ENCODE data around the gene EDDM13. TPM values are rescaled to one million over a fixed set of nuclear protein-coding genes. Genes with fewer than 3 reads are reported as not detected.
"Not testable (repeated sequence)": the region's sequence is repeated elsewhere in the genome, so short reads cannot be mapped to it uniquely, and the experiment has no call there.

The EDDM13 gene
- total RNA-seq, 1 experiment from 2014 or later = not detected

DNA sequence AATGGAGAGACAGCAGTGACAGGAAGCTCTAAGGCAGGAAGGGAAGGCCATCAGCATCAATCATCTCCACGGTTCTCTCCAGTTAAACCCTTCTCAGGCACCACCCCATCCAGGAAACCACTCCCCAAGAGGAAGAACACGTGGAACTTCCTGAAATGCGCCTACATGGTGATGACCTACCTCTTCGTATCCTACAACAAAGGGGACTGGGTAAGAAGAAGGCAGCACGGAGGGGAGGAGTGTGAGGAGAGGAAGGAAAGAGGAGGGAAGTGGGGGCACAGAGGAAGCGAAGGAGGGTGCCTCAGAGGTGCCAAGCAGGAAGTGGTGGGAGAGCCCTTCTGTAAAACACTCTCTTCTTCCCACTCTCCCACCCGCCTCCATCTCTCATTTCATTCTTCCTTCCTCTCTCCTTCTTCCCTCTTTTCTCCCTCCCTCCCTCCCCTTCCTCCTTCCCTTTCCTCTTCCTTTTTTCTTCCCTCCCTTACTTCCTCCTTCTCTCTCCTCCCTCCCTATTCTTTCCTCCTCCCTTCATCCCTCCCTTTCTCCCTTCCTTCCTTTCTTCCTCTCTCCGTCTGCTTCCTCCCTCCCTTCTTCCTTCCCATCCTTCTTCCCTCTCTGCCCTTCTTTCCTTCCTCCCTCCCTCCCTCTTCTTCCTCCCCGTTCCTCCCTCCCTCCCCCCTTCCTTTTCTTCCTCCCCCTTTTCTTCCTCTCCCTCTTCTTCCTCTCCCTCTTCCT is 29.5 kb downstream of the EDDM13 start:
- H3K27ac Mint-ChIP-seq (ENCODE audit: unreplicated experiment) = no peak overlapping the region
- H3K9me3 ChIP-seq = no peaks in the 10 kb centered on the region
- no peaks in the 10 kb centered on the region for H3K4me1 ChIP-seq
- CTCF ChIA-PET = no interaction called here
- TF ChIP-seq, protein P1, sequence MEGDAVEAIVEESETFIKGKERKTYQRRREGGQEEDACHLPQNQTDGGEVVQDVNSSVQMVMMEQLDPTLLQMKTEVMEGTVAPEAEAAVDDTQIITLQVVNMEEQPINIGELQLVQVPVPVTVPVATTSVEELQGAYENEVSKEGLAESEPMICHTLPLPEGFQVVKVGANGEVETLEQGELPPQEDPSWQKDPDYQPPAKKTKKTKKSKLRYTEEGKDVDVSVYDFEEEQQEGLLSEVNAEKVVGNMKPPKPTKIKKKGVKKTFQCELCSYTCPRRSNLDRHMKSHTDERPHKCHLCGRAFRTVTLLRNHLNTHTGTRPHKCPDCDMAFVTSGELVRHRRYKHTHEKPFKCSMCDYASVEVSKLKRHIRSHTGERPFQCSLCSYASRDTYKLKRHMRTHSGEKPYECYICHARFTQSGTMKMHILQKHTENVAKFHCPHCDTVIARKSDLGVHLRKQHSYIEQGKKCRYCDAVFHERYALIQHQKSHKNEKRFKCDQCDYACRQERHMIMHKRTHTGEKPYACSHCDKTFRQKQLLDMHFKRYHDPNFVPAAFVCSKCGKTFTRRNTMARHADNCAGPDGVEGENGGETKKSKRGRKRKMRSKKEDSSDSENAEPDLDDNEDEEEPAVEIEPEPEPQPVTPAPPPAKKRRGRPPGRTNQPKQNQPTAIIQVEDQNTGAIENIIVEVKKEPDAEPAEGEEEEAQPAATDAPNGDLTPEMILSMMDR (IDR thresholded peaks at IDR 0.05; ENCODE audit: insufficient read depth in 1 of 2, low read depth in 1 of 2, low read length in 1 of 2, severe bottlenecking in 1 of 2, unreplicated experiment in 1 of 2) = no peak
- H3K36me3 Mint-ChIP-seq (ENCODE audit: insufficient read depth, unreplicated experiment) = no peaks in the 10 kb centered on the region
- no peaks in the 10 kb centered on the region for H3K27me3 Mint-ChIP-seq (ENCODE audit: insufficient read depth, unreplicated experiment)
- no peaks in the 10 kb centered on the region for H3K36me3 ChIP-seq (ENCODE audit: control insufficient read depth, insufficient read depth, low read length)
- intact Hi-C loops (cut with micrococcal nuclease; ENCODE audit: unreplicated experiment) = no loop called here
- no TSS peak for BruUV-seq (replicated peaks)
- POLR2A ChIA-PET = no interaction called here
- no peaks in the 10 kb centered on the region for H3K4me1 Mint-ChIP-seq (ENCODE audit: low read depth, unreplicated experiment)
- H3K4me3 ChIP-seq (ENCODE audit: low read depth, low read length) = no peak overlapping the region
- no peaks in the 10 kb centered on the region for H3K27me3 ChIP-seq (replicated peaks; ENCODE audit: control insufficient read depth, insufficient read depth, low read length)
- H3K9me3 Mint-ChIP-seq (ENCODE audit: unreplicated experiment) = no peaks in the 10 kb centered on the region
- no peak overlapping the region for H3K4me3 Mint-ChIP-seq (ENCODE audit: unreplicated experiment)
- no peak for DNase-seq

DNA sequence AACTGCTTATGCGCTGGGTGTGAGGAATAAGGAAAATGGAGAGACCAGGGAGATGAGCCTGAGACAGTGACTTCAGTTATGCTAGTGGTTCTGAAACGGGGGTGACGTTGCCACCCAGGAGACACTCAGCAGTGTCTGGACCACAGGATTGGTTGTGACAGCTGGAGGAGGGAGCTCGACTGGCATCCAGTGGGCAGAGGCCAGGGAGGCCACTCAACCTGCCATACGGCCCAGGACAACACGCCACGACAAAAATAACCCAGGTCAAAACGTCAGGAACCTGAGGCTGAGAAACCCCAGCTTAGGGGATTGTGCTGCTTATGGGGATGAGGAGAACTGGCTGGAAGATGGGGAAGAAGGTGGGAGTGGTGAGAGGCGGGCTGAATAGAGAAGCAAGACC is 31.7 kb downstream of the EDDM13 start:
- Mint-ChIP-seq H3K36me3 (ENCODE audit: insufficient read depth, unreplicated experiment) (no peaks in the 10 kb centered on the region), H3K27me3 (ENCODE audit: insufficient read depth, unreplicated experiment) (no peaks in the 10 kb centered on the region), H3K4me1 (ENCODE audit: low read depth, unreplicated experiment) (no peaks in the 10 kb centered on the region), H3K4me3 (ENCODE audit: unreplicated experiment) (no peak overlapping the region), H3K27ac (ENCODE audit: unreplicated experiment) (no peak overlapping the region), H3K9me3 (ENCODE audit: unreplicated experiment) (no peaks in the 10 kb centered on the region)
- H3K4me1 ChIP-seq = no peaks in the 10 kb centered on the region
- ChIA-PET CTCF (no interaction called here), POLR2A (no interaction called here)
- no peaks in the 10 kb centered on the region for H3K9me3 ChIP-seq
- TF ChIP-seq, protein P1 (IDR thresholded peaks at IDR 0.05; ENCODE audit: insufficient read depth in 1 of 2, low read depth in 1 of 2, low read length in 1 of 2, severe bottlenecking in 1 of 2, unreplicated experiment in 1 of 2) = no peak
- intact Hi-C loops (cut with micrococcal nuclease; ENCODE audit: unreplicated experiment) = no loop called here
- no peaks in the 10 kb centered on the region for H3K27me3 ChIP-seq (replicated peaks; ENCODE audit: control insufficient read depth, insufficient read depth, low read length)
- DNase-seq = no peak
- H3K36me3 ChIP-seq (ENCODE audit: control insufficient read depth, insufficient read depth, low read length) = no peaks in the 10 kb centered on the region
- no peak overlapping the region for H3K4me3 ChIP-seq (ENCODE audit: low read depth, low read length)
- no TSS peak for BruUV-seq (replicated peaks)

- DNase-seq = no peak
- H3K27me3 Mint-ChIP-seq (ENCODE audit: insufficient read depth, unreplicated experiment) = no peaks in the 10 kb centered on the region
- H3K4me1 Mint-ChIP-seq (ENCODE audit: low read depth, unreplicated experiment) = no peaks in the 10 kb centered on the region
- peaks cover 6% of the 10 kb centered on the region for H3K36me3 Mint-ChIP-seq (ENCODE audit: insufficient read depth, unreplicated experiment)
- intact Hi-C loops (cut with micrococcal nuclease; ENCODE audit: unreplicated experiment) = no loop called here
- BruUV-seq (replicated peaks) = no TSS peak
- Histone ChIP-seq H3K36me3 (ENCODE audit: control insufficient read depth, insufficient read depth, low read length) (no peaks in the 10 kb centered on the region), H3K9me3 (no peaks in the 10 kb centered on the region), H3K27me3 (replicated peaks; ENCODE audit: control insufficient read depth, insufficient read depth, low read length) (no peaks in the 10 kb centered on the region), H3K4me3 (ENCODE audit: low read depth, low read length) (no peak overlapping the region), H3K4me1 (no peaks in the 10 kb centered on the region)
- TF ChIP-seq, protein P1 (IDR thresholded peaks at IDR 0.05; ENCODE audit: insufficient read depth in 1 of 2, low read depth in 1 of 2, low read length in 1 of 2, severe bottlenecking in 1 of 2, unreplicated experiment in 1 of 2) = no peak
- POLR2A ChIA-PET = no interaction called here
- CTCF ChIA-PET = no interaction called here
- no peak overlapping the region for H3K4me3 Mint-ChIP-seq (ENCODE audit: unreplicated experiment)
- H3K27ac Mint-ChIP-seq (ENCODE audit: unreplicated experiment) = no peak overlapping the region
- H3K9me3 Mint-ChIP-seq (ENCODE audit: unreplicated experiment) = no peaks in the 10 kb centered on the region
Measured at GRCh38 chr19:56306016-56306415, 33.5 kb downstream of the EDDM13 start.

GRCh38 chr19:56307062-56307461 is 34.5 kb downstream of the EDDM13 start:
- H3K4me1 Mint-ChIP-seq (ENCODE audit: low read depth, unreplicated experiment); H3K4me3 ChIP-seq (ENCODE audit: low read depth, low read length); H3K4me1 ChIP-seq; DNase-seq; POLR2A ChIA-PET; H3K36me3 Mint-ChIP-seq (ENCODE audit: insufficient read depth, unreplicated experiment); intact Hi-C loops (cut with micrococcal nuclease; ENCODE audit: unreplicated experiment); H3K9me3 Mint-ChIP-seq (ENCODE audit: unreplicated experiment); BruUV-seq (replicated peaks); H3K27me3 Mint-ChIP-seq (ENCODE audit: insufficient read depth, unreplicated experiment); H3K36me3 ChIP-seq (ENCODE audit: control insufficient read depth, insufficient read depth, low read length); H3K27me3 ChIP-seq (replicated peaks; ENCODE audit: control insufficient read depth, insufficient read depth, low read length); CTCF ChIA-PET; H3K27ac Mint-ChIP-seq (ENCODE audit: unreplicated experiment); H3K4me3 Mint-ChIP-seq (ENCODE audit: unreplicated experiment); H3K9me3 ChIP-seq: not testable (repeated sequence)
